Gastrocnemius medialis (tissue), 4 donors: Measurements from ENCODE around the gene AACS. TPM values are rescaled to one million over a fixed set of nuclear protein-coding genes. Genes with fewer than 3 reads are reported as not detected.
A peak's percentile ranks its signal among the peaks of the same experiment; 100 is the strongest.

ENCODE experiments used
- ATAC-seq, 2 donors: fragments of 150-250 bp; one replicate each; pipeline ENCODE4 v1.9.1; 2016
- DNase-seq, 2 donors: peaks; one replicate each; pipeline ENCODE4 v3.0.0-alpha.2; 2019
- H3K27ac ChIP-seq, 4 donors: fragments of 200-600 bp; sonication (generic); 1 replicate in 1 of 4; 2 replicates in 3 of 4; pipeline ENCODE4 v1.5.1; 2016 to 2018; ENCODE audit warnings: mild to moderate bottlenecking in 2 of 4, moderate library complexity in 1 of 4
- H3K27me3 ChIP-seq, 3 donors: fragments of 200-600 bp; sonication (generic) in 2 of 3; 1 replicate in 1 of 3; 2 replicates in 2 of 3; pipeline versions ENCODE4 v1.5.1 to v1.6.0; 2016 to 2019; ENCODE audit warnings: mild to moderate bottlenecking in 1 of 3, moderate library complexity in 1 of 3
- H3K36me3 ChIP-seq, 2 donors: fragments of 200-600 bp; sonication (generic) in 1 of 2; one replicate each; pipeline ENCODE4 v1.5.1; 2017 to 2018
- H3K4me1 ChIP-seq, 2 donors: fragments of 200-600 bp; sonication (generic) in 1 of 2; one replicate each; pipeline ENCODE4 v1.5.1; 2016 to 2017; ENCODE audit warnings: mild to moderate bottlenecking in 2 of 2
- H3K4me3 ChIP-seq, 4 donors: fragments of 200-600 bp; sonication (generic) in 3 of 4; 1 replicate in 1 of 4; 2 replicates in 3 of 4; pipeline ENCODE4 v1.5.1; 2016 to 2019; ENCODE audit warnings: mild to moderate bottlenecking in 2 of 4
- H3K9me3 ChIP-seq, 3 donors: fragments of 200-600 bp; sonication (generic) in 2 of 3; 1 replicate in 1 of 3; 2 replicates in 2 of 3; pipeline ENCODE4 v1.5.1; 2016 to 2019
- POLR2A ChIP-seq, 2 donors: fragments of 450-650 bp; IDR thresholded peaks; one replicate each; pipeline ENCODE4 v1.6.1; 2017; ENCODE audit warnings: antibody characterized with exemption in 2 of 2, mild to moderate bottlenecking in 2 of 2, moderate library complexity in 2 of 2
- in situ Hi-C, 4 donors: fragments of 200-750 bp; cut with MboI; loops; one replicate each; pipeline versions ENCODE4 v1.15.0 to v1.8.0; 2017; ENCODE audit warnings: low sequenced_read_pairs in 4 of 4
- intact Hi-C: fragments of 100-400 bp; cut with DNase I; formaldehyde crosslinking; loops from one replicate; pipeline ENCODE4 v1.15.1; 2023; ENCODE audit warnings: low total_unique reads
- total RNA-seq, 4 donors: library from RNA; depleted of rRNA; stranded (reverse); fragments of >200 nt; gene quantifications; one replicate each; pipeline versions ENCODE4 v1.1.0 to v1.2.3, GENCODE V29; 2016
- TF ChIP-seq, protein P1 (sequence below), 5 experiments: fragments of 450-650 bp in 3 of 5; fragments of 200-600 bp in 2 of 5; sonication (generic) in 2 of 5; IDR thresholded peaks in 4 of 5; conservative IDR thresholded peaks in 1 of 5; 1 replicate in 4 of 5; 2 replicates in 1 of 5; pipeline ENCODE4 v1.5.1; 2016 to 2019; ENCODE audit warnings: antibody characterized with exemption in 5 of 5, mild to moderate bottlenecking in 3 of 5, moderate library complexity in 3 of 5

AACS gene, protein sequence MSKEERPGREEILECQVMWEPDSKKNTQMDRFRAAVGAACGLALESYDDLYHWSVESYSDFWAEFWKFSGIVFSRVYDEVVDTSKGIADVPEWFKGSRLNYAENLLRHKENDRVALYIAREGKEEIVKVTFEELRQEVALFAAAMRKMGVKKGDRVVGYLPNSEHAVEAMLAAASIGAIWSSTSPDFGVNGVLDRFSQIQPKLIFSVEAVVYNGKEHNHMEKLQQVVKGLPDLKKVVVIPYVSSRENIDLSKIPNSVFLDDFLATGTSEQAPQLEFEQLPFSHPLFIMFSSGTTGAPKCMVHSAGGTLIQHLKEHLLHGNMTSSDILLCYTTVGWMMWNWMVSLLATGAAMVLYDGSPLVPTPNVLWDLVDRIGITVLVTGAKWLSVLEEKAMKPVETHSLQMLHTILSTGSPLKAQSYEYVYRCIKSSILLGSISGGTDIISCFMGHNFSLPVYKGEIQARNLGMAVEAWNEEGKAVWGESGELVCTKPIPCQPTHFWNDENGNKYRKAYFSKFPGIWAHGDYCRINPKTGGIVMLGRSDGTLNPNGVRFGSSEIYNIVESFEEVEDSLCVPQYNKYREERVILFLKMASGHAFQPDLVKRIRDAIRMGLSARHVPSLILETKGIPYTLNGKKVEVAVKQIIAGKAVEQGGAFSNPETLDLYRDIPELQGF
- 10 to 100 TPM in 1 of 4 donors, 1 to 10 TPM in 3; 6.0 to 11.8 (median 8.8) TPM for total RNA-seq

DNA sequence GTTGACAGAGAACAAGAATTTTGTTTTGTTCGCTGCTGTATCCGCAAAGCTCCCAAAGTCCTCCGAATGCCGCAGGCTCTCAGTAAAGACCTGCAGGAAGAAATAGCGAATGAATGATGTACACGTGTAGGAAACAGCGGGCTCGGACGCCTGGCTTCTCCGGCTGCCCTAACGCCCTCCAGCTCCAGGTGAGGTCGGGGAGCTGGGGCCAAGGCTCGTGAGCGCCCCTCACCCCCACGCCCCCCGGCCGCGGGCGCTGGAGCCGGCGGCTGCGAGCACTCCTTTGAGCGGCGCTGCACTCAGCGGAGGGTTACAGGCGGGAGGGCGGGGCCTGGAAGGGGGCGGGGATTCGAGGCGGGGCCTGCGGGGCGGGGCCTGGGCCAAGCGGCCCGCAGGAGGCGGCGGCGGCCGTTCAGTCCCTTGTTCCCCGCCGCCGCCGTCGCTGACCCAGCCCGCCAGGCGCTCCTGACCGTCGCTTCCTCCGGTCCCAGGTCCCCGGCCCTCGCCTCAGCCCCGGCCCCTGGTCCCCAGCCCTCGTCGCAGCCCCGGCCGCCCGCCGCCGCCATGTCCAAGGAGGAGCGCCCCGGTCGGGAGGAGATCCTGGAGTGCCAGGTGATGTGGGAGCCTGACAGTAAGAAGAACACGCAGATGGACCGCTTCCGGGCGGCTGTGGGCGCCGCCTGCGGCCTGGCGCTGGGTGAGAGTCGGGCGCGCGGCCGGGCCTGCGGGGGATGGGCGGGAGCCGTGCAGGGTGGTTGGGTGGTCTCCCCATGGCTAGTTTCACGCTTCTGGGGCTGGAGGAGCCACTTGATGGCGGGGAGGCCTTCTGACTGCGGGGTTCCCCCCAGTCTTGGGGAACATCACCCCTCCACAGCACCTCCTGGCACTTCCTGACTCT, at the start of gene AACS:
Gene AACS (plus strand): TSS at position 415 of the 898 bp plus-strand sequence. CDS start 150 bp downstream, at position 565.
- no peaks in the 10 kb centered on the region for H3K9me3 ChIP-seq
- H3K4me1 ChIP-seq, result peaks cover 10 to 15% of the 10 kb centered on the region in 2 donors
- peak; percentile 52 to 57 for DNase-seq
- intact Hi-C loops, result loop anchor here (1.0 to 5.0 kb wide), 2 partner anchors 16 to 73 kb away; partner anchors contain the start of gene BRI3BP
- peak within 1 kb of the TSS; percentile 67 to 91 (median 82) for H3K4me3 ChIP-seq
- ATAC-seq, result peak; percentile 94 to 95
- TF ChIP-seq, protein P1, sequence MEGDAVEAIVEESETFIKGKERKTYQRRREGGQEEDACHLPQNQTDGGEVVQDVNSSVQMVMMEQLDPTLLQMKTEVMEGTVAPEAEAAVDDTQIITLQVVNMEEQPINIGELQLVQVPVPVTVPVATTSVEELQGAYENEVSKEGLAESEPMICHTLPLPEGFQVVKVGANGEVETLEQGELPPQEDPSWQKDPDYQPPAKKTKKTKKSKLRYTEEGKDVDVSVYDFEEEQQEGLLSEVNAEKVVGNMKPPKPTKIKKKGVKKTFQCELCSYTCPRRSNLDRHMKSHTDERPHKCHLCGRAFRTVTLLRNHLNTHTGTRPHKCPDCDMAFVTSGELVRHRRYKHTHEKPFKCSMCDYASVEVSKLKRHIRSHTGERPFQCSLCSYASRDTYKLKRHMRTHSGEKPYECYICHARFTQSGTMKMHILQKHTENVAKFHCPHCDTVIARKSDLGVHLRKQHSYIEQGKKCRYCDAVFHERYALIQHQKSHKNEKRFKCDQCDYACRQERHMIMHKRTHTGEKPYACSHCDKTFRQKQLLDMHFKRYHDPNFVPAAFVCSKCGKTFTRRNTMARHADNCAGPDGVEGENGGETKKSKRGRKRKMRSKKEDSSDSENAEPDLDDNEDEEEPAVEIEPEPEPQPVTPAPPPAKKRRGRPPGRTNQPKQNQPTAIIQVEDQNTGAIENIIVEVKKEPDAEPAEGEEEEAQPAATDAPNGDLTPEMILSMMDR (IDR thresholded peaks at IDR 0.05 in 4 of 5, conservative IDR thresholded peaks at IDR 0.05 in 1 of 5), result no peak
- TF ChIP-seq POLR2A (IDR thresholded peaks at IDR 0.05), result peak; percentile 56 to 59
- peak within 1 kb of the TSS; percentile 60 to 87 (median 74) for H3K27ac ChIP-seq
- no peaks in the 10 kb centered on the region for H3K36me3 ChIP-seq
- no peaks in the 10 kb centered on the region for H3K27me3 ChIP-seq
- in situ Hi-C loops, result no loop called here

DNA sequence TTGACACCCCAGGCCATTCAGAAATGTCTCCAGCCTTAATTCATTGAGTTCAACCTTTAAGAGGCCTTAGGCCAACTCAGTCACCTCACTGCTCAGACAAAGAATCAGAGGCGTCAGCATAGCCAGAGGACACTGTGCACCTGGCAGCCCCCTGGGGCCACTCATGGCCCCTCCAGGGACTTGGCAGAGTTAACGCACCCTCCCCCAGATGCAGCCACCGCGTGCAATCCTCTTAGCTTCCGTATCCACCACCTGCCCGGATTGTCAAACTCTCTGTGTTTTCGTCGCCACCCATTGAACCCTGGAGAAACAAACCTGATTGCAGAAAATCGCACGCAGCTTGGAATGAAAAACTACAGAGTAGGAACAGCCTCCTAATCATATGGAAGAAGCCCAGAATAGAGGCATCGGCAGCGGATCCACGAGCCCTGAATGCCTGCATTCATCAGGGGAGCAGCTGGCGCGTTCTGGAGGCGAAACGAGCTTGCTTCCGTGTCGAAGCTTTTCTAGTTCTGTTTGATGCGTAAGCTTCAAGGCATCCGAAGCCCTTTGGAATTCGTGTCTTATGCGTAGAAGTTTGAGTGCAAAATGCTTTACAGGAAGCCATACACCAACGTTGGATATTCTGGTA, 49.4 kb upstream of the AACS start:
- intact Hi-C loops (no loop called here), in situ Hi-C loops (no loop called here)
- H3K4me3 ChIP-seq, result no peak overlapping the region
- H3K36me3 ChIP-seq, result peaks cover 0 to 5% of the 10 kb centered on the region in 2 donors
- H3K27me3 ChIP-seq, result no peaks in the 10 kb centered on the region
- ATAC-seq (no peak), DNase-seq (no peak)
- H3K4me1 ChIP-seq, result no peaks in the 10 kb centered on the region
- no peak overlapping the region for H3K27ac ChIP-seq
- TF ChIP-seq, protein P1 (IDR thresholded peaks at IDR 0.05 in 4 of 5, conservative IDR thresholded peaks at IDR 0.05 in 1 of 5), result no peak
- no peak for TF ChIP-seq POLR2A (IDR thresholded peaks at IDR 0.05)
- H3K9me3 ChIP-seq, result no peaks in the 10 kb centered on the region

DNA sequence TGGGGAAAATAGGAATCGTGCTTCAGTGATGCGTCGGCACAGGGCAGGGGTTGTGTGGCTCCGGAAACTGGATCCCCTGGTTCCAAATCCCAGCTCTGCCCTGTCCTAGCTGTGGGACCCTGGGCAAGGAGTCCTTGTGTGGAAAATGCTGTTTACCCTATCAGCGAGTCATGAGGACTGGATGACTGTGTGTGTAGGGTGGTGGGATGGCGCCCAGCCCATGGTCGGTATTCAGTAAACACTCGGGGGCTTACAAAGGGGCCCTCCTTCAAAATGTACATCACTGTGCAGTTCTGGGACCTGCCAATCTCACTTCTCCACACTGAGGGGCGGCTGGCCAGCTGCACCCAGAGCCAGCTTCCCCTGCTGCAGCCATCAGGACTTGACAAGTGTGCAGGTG, 47.4 kb upstream of the AACS start:
- intact Hi-C loops, result no loop called here

More for the DNA sequence above, 47.4 kb upstream of the AACS start:
- Histone ChIP-seq H3K9me3 (no peaks in the 10 kb centered on the region), H3K27me3 (no peaks in the 10 kb centered on the region), H3K4me3 (no peak overlapping the region), H3K4me1 (no peaks in the 10 kb centered on the region), H3K36me3 (peaks cover 0 to 5% of the 10 kb centered on the region in 2 donors), H3K27ac (no peak overlapping the region)
- TF ChIP-seq, protein P1 (IDR thresholded peaks at IDR 0.05 in 4 of 5, conservative IDR thresholded peaks at IDR 0.05 in 1 of 5), result no peak
- no peak for TF ChIP-seq POLR2A (IDR thresholded peaks at IDR 0.05)
- in situ Hi-C loops, result no loop called here
- ATAC-seq (no peak), DNase-seq (no peak)
